ENCODE measurements around the gene FGGY.

Gene FGGY

DNA sequence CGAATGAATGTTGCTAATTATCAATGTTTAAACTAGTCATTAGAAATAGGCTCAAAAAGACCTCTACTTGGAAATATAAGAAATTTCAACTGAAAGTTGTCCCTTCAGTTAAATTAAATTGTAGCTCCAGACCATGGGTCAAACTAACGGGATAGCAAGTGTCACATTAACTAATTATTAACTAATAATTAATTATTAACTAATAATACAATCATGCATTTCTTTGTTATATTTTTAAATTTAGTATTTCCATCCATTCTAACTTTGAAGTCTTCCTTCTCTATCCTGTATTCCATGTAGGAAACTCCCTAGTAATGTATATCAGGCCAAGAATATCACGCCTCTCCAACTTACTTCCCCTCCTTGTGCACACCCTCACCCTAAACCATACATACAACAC, 474.5 kb downstream of the FGGY start:
- TF ChIP-seq CTCF (conservative IDR thresholded peaks at IDR 0.05; ENCODE audit: low read depth, low read length), result no peak

DNA sequence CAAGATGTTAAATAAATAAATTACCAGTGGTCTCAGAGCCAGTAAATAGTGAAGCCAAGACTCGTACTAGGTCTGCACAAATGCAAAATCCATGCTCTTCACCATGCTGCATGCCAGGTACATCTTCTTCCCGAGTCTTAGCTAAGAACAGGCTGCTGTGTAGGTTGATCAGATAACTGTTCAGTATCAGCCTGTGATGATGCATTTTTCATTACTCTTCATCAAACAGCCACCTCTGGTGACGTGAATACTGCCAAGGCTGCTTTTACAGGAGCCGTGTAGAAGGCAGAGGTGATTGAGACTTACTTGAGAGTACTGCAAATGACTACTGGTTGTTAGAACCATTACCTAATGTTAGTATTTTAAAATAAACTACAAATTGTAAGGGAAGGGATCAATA, 478.6 kb downstream of the FGGY start:
- DNase-seq (ENCODE audit: low read depth), result no peak
- TF ChIP-seq CTCF (conservative IDR thresholded peaks at IDR 0.05; ENCODE audit: low read depth, low read length), result no peak
- H3K4me3 ChIP-seq (ENCODE audit: low read length), result no peak overlapping the region

More for the DNA sequence above, 474.5 kb downstream of the FGGY start:
- no peak for DNase-seq (ENCODE audit: low read depth)
- no peak overlapping the region for H3K4me3 ChIP-seq (ENCODE audit: low read length)

- no peak overlapping the region for H3K4me3 ChIP-seq (ENCODE audit: low read length)
- DNase-seq (ENCODE audit: low read depth), result no peak
- peak; percentile 31 for TF ChIP-seq CTCF (conservative IDR thresholded peaks at IDR 0.05; ENCODE audit: low read depth, low read length)
Observed at GRCh38 chr1:59776960-59777852, 480.3 kb downstream of the FGGY start.

GRCh38 chr1:59779949-59780348, 483.1 kb downstream of the FGGY start:
- peak; percentile 38 for TF ChIP-seq CTCF (conservative IDR thresholded peaks at IDR 0.05; ENCODE audit: low read depth, low read length)
- no peak for DNase-seq (ENCODE audit: low read depth)
- H3K4me3 ChIP-seq (ENCODE audit: low read length), result no peak overlapping the region

DNA sequence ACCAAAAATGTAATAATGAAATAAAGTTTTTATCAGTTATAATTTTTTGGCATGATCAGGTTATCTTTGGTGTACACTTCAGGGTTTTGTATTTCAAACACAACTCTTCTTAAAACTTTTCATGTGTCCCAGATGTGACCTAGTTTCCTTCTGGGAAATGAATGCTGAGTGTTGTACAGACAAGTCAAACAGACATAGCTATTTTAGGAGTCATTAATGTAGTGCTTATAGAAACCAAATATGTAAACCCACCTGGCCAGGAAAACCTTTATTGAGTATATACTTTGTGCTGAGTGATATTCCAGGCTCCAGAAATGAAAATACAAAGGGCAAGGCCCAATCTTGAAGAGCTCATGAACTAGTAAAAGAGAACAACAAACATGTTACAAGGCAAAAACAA, 491.9 kb downstream of the FGGY start:
- TF ChIP-seq CTCF (conservative IDR thresholded peaks at IDR 0.05; ENCODE audit: low read depth, low read length), result no peak
- H3K4me3 ChIP-seq (ENCODE audit: low read length), result no peak overlapping the region
- no peak for DNase-seq (ENCODE audit: low read depth)

GRCh38 chr1:59798600-59798999, 501.7 kb downstream of the FGGY start:
- no peak for DNase-seq (ENCODE audit: low read depth)
- no peak overlapping the region for H3K4me3 ChIP-seq (ENCODE audit: low read length)
- TF ChIP-seq CTCF (conservative IDR thresholded peaks at IDR 0.05; ENCODE audit: low read depth, low read length), result no peak

DNA sequence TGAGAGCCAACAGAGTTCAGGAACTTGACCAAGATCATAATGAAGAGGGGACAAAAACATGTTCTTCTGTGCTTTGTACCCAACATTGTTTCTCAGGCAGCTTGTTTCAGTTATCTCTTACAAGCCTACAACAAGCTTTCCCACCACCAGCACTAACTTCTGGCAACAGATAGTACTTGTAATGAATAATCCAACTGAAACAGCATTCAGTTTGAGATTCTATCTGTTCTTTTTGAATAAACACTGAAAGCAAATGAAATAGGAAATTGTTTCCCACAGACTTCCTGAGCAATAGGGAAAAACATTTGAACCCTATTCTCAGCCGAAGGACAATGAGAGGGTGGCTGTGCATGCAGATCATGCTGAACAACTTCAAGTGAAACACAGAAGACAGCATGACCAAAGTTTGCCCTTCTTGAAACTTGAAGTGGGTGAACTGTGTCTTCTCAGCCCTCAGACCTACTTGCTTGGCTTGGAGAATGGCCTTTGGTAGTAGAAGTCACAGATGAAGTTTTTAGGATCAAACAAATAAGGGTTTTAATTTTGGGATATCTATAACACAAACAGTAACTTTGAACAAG, 506.7 kb downstream of the FGGY start:
- H3K4me3 ChIP-seq (ENCODE audit: low read length), result no peak overlapping the region
- TF ChIP-seq CTCF (conservative IDR thresholded peaks at IDR 0.05; ENCODE audit: low read depth, low read length), result no peak
- DNase-seq (ENCODE audit: low read depth), result no peak

All from retinal pigment epithelial cell (primary cell).